DND-41 (cell line): ENCODE data around the gene STON2.

Source experiments
- ATAC-seq: fragments of 200-7000 bp; cut with Tn5 transposase; 3 replicates; pipeline ENCODE4 v1.9.1; 2021; ENCODE audit warnings: low read depth; ENCODE audit not compliant: insufficient read depth
- DNase-seq: peaks from one replicate; pipeline ENCODE4 v3.0.0-alpha.2; 2020
- H2AFZ ChIP-seq: 2 replicates; pipeline ENCODE4 v1.6.0; 2012; ENCODE audit warnings: low read depth, low read length
- H3K27ac ChIP-seq: 2 replicates; pipeline ENCODE4 v1.5.1; 2012; ENCODE audit warnings: low read length, inconsistent platforms
- H3K27me3 ChIP-seq: fragments of 200-600 bp; sonication (generic); 2 replicates; pipeline ENCODE4 v1.6.0; 2012; ENCODE audit warnings: low read length, mild to moderate bottlenecking, inconsistent platforms; ENCODE audit not compliant: insufficient read depth, poor library complexity
- H3K36me3 ChIP-seq: 2 replicates; pipeline ENCODE4 v1.5.1; 2012; ENCODE audit warnings: low read length, inconsistent platforms; ENCODE audit not compliant: insufficient read depth
- H3K4me1 ChIP-seq: 2 replicates; pipeline ENCODE4 v1.5.1; 2012; ENCODE audit warnings: mild to moderate bottlenecking, low read length; ENCODE audit not compliant: insufficient read depth
- H3K4me2 ChIP-seq: 2 replicates; pipeline ENCODE4 v1.6.0; 2012; ENCODE audit warnings: mild to moderate bottlenecking, moderate library complexity, low read length, inconsistent platforms; ENCODE audit not compliant: insufficient read depth
- H3K4me3 ChIP-seq, 2 experiments: fragments of 200-600 bp in 1 of 2; shearing (Covaris generic) in 1 of 2; 2 replicates each; pipeline ENCODE4 v1.5.1; 2012 to 2016; ENCODE audit warnings: inconsistent platforms in 2 of 2, low read length in 2 of 2, mild to moderate bottlenecking in 2 of 2, low read depth in 1 of 2, moderate library complexity in 1 of 2
- H3K79me2 ChIP-seq: 2 replicates; pipeline ENCODE4 v1.6.0; 2012; ENCODE audit warnings: low read length, inconsistent platforms; ENCODE audit not compliant: insufficient read depth
- H3K9ac ChIP-seq: 2 replicates; pipeline ENCODE4 v1.6.0; 2012; ENCODE audit warnings: low read depth, mild to moderate bottlenecking, inconsistent platforms, low read length, moderate library complexity
- H3K9me3 ChIP-seq: 2 replicates; pipeline ENCODE4 v1.5.1; 2012; ENCODE audit warnings: low read length, moderate library complexity, mild to moderate bottlenecking, inconsistent platforms; ENCODE audit not compliant: insufficient read depth, severe bottlenecking
- H4K20me1 ChIP-seq: 2 replicates; pipeline ENCODE4 v1.6.0; 2012; ENCODE audit warnings: low read length; ENCODE audit not compliant: insufficient read depth
- EZH2 ChIP-seq: IDR thresholded peaks from 3 replicates; pipeline ENCODE4 v1.6.1; 2012; ENCODE audit warnings: borderline replicate concordance, low read depth, mild to moderate bottlenecking, moderate library complexity, low read length, inconsistent platforms; ENCODE audit not compliant: severe bottlenecking
- TF ChIP-seq, protein P1 (sequence below): IDR thresholded peaks from 2 replicates; pipeline ENCODE4 v1.5.1; 2012; ENCODE audit warnings: borderline replicate concordance, low read length, moderate library complexity, mild to moderate bottlenecking; ENCODE audit not compliant: poor library complexity, severe bottlenecking; ENCODE audit errors: extremely low read depth

Gene STON2

DNA sequence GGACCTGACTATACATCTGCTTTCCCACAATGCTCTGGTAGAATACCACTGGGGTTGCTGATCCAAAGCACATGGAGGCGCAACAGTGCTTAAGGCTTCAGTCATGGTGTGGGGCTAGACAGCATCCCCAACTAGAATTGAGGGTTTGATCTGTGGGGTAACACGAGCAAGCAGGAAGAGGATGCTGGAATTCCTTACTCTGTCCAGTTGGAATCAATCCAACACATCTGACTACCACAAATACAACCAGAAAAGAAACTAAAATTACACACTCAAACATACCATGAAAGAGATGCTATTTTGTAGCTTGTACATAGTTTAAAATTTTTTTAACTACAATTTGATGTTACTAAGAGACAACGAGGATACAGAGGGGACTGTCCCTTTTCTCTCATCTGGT lies 138.9 kb downstream of the STON2 start:
- DNase-seq (no peak), ATAC-seq (no peak)
- Histone ChIP-seq H2AFZ (no peak overlapping the region), H3K9me3 (no peaks in the 10 kb centered on the region), H3K9ac (no peak overlapping the region), H3K27ac (no peak overlapping the region), H3K4me1 (peaks cover 14% of the 10 kb centered on the region), H3K4me2 (no peak overlapping the region), H4K20me1 (no peaks in the 10 kb centered on the region), H3K4me3 (no peak overlapping the region), H3K36me3 (no peaks in the 10 kb centered on the region), H3K27me3 (no peaks in the 10 kb centered on the region), H3K79me2 (no peaks in the 10 kb centered on the region)
- TF ChIP-seq, protein P1, sequence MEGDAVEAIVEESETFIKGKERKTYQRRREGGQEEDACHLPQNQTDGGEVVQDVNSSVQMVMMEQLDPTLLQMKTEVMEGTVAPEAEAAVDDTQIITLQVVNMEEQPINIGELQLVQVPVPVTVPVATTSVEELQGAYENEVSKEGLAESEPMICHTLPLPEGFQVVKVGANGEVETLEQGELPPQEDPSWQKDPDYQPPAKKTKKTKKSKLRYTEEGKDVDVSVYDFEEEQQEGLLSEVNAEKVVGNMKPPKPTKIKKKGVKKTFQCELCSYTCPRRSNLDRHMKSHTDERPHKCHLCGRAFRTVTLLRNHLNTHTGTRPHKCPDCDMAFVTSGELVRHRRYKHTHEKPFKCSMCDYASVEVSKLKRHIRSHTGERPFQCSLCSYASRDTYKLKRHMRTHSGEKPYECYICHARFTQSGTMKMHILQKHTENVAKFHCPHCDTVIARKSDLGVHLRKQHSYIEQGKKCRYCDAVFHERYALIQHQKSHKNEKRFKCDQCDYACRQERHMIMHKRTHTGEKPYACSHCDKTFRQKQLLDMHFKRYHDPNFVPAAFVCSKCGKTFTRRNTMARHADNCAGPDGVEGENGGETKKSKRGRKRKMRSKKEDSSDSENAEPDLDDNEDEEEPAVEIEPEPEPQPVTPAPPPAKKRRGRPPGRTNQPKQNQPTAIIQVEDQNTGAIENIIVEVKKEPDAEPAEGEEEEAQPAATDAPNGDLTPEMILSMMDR: no peak
- TF ChIP-seq EZH2: no peak

DNA sequence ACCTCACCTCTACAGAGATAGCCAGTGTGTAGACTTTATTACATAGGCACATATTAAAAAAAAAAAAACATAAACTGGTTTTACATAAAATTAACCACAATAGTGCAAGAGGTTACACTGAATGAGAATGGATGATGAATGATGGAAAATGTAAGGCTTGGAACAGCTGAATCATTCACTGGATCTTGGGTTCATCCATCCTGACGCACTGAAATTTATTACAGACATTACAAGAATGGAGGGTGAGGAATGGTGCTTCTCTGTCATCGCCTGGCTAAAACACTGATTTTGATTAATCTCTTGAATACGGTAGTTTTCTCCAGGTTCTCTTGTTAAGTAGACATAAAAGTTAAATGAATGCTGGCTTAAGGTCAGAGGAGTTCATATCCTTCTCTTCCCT lies 139.4 kb downstream of the STON2 start:
- H4K20me1 ChIP-seq: no peaks in the 10 kb centered on the region
- no peak for DNase-seq
- no peaks in the 10 kb centered on the region for H3K9me3 ChIP-seq
- no peak overlapping the region for H3K4me2 ChIP-seq
- no peak overlapping the region for H3K9ac ChIP-seq
- no peaks in the 10 kb centered on the region for H3K27me3 ChIP-seq
- H3K27ac ChIP-seq: no peak overlapping the region
- no peaks in the 10 kb centered on the region for H3K36me3 ChIP-seq
- no peak for TF ChIP-seq EZH2
- TF ChIP-seq, protein P1: no peak
- ATAC-seq: no peak
- no peak overlapping the region for H2AFZ ChIP-seq
- H3K79me2 ChIP-seq: no peaks in the 10 kb centered on the region
- H3K4me3 ChIP-seq: no peak overlapping the region
- H3K4me1 ChIP-seq: peaks cover 10% of the 10 kb centered on the region

DNA sequence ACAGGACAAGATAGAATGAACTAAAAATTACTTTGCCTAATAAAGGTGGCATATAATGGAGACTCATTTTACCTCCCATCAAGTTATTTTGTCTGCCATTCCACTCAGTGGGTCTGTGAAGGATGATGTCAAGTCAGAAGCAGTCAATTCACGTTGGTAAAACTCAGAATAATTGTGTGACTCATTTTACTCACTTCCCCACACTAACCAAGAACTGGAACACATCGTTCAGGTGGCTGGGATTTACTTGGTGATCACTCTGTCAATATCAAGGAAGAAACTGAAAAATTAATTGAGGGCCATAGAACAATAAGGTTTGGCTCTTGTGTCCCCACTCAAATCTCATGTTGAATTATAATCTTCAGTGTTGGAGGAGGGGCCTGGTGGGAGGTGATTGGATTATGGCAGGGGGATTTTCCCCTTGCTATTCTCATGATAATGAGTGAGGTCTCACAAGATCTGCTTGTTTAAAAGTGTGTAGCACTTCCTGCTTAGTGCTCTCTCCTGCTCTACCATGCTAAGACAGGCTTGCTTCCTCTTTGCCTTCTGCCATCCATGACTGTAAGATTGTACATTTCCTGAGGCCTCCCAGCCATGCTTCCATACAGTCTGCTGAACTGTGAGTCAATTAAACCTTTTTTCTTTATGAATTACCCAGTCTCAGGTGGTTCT lies 143.7 kb downstream of the STON2 start:
- Histone ChIP-seq H2AFZ (peak overlapping the region; percentile 33; the same call in 1 of the 2 replicates), H3K27me3 (no peaks in the 10 kb centered on the region), H3K4me2 (no peak overlapping the region), H3K4me1 (peaks cover 4% of the 10 kb centered on the region), H3K36me3 (no peaks in the 10 kb centered on the region), H3K4me3 (no peak overlapping the region), H3K27ac (no peak overlapping the region), H4K20me1 (no peaks in the 10 kb centered on the region), H3K9ac (no peak overlapping the region), H3K9me3 (no peaks in the 10 kb centered on the region), H3K79me2 (no peaks in the 10 kb centered on the region)
- DNase-seq (no peak), ATAC-seq (peak; percentile 63)
- no peak for TF ChIP-seq EZH2
- TF ChIP-seq, protein P1: no peak

DNA sequence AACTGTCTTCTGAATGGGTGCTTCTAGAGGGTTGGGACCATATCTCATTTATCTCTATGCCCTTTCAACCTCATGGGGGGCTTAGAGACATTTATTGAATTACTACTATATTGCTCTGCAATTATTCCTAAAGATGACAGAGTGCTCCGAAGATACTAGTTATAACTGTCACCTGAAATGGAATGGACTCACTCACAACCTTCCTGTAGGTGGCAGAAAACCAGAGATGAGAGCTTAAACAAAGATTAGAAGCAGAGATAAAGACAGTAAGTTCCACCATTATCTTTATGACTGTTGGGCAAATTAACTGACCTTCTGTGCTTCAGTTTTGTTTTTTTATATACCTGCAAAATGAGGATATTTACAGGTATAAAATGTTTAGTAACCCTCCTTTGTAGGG lies 147.8 kb downstream of the STON2 start:
- Histone ChIP-seq H4K20me1 (no peaks in the 10 kb centered on the region), H3K4me2 (no peak overlapping the region), H3K4me1 (peaks cover 19% of the 10 kb centered on the region), H3K27ac (no peak overlapping the region), H3K9me3 (no peaks in the 10 kb centered on the region), H3K27me3 (no peaks in the 10 kb centered on the region), H3K9ac (no peak overlapping the region), H3K4me3 (no peak overlapping the region), H3K79me2 (no peaks in the 10 kb centered on the region), H2AFZ (no peak overlapping the region), H3K36me3 (no peaks in the 10 kb centered on the region)
- DNase-seq (no peak), ATAC-seq (no peak)
- TF ChIP-seq, protein P1: peak; percentile 15
- no peak for TF ChIP-seq EZH2
